HG02938 (cell line): ENCODE results near the gene HOXA6.

Experiments
- ATAC-seq: cut with Tn5 transposase; IDR thresholded peaks from one replicate; pipeline ENCODE4 v1.9.1; 2021; ENCODE audit warnings: mild to moderate bottlenecking, moderate library complexity; ENCODE audit not compliant: unreplicated experiment

Gene HOXA6

DNA sequence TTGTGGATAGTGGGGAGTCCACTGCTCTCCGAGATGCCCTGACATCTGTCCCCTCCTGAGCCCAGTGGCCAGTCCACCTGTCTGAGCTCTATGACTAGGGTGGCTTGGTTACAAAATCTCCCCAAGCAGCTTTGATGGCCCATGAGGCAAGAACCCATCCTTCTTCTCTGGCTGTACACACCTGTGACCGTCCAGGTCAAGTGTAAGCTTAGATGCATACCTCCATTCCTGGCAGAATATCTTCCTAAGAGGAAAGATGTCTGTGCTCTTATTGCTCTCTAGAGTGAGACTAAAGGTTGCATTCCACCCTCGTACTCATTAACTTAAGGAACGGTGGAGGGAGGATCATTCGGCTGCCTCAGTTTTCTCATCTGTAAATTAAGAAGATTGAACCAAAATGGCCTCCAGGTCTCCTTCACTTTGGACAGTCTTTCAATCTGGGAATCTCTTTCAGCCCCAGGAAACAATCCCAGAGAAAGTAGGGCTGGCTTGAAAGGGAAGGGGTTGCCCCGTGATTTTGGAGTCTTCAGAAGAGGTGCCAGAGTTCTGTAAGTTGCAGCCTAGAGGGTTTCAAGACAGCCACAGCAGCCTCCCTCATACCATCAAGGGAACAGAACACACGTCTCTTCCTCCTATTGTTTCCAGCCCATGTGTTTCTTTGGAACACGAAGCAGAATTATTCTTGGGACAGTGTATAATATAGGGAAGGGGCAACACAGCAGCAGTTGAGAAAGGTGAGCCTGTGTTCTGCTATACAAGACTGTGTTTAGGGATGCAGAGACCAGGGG lies 22.5 kb downstream of the HOXA6 start:
- no peak for ATAC-seq

DNA sequence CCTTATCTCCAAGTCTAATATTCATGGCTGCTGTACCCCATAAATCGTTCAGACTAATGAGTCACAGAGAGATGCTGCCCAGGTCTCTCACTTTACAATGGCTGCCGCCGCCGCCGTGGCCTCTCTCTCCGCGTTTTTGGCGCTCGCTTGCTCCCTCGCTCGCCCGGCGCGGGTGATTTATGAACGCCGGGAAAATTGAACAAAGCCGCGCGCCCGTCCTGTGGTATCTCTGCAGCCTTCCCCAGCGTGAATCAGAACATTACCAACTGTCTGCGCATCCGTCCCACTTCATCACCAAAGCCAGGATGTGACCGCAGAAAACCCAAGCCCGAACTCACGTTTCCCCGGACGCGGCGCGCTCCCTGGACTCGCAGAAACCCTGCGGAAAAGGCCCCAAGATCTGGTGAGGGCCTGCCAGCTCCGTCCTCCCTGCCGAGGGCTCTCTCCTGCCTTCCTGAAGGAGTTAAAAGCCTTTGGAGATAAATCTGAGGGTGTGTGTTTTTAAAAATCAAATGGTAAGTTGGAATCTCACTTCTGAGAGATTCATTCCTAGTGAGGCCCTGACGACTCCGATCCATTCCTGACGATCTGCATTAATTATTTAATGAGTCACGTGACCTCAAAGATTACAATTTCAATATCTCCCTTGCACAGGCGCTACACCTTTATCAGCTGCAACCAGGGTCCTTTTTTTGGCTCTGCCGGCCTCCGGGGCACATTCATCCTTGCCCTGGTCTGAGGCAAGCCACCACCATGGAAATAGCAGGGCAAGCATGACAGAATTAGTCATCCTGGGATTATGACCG lies 23.3 kb downstream of the HOXA6 start:
- no peak for ATAC-seq

DNA sequence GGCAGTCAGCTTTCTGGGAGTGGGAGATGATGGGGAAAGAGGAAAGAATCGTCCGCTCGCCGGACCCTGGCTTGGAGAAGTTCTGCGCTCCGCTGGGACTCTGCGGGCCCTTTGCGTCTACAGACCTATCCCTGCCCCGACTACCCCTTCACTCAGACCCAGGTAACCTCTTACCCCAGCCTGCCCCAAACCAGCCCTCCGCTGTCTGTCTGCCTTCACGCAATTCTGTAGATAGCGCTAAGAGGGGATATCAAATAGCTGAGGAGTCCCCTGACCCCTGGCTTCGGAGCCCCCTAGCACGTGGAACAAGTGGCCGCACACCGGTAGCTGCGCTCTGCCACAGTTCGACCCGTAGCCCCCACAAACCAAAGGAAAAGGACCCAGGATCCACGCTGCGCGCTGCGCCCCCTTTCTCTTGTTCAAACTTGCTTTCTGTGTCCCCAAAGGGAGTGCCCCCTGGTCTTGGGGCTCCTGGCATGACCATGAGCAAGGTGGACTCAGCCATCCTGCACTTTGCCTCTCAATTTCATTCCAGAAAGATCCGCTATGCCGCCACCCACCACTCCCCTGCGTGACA lies 24.0 kb downstream of the HOXA6 start:
- no peak for ATAC-seq

DNA sequence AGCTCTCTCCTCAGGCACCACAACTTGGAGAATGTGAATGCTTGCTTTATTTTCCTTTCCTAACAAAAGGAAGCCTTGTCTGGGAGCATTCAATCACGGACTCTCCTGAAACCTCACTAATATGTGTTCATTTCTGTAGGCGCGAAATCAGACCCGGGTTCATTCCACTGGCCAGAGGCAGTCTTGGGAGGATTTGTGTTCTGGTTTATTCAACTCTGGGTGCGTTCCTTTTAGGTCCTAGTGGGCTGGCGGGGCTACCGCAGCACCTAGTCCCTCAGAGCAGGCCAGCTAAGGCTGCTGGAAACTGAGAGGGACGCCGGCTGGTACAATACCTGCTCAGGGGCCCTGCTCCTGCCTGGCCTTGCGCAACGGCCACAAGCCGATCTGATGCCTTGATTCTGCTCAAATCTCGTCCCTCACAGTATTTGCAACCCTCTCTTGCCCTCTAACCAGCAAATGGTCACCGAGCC lies 24.5 kb downstream of the HOXA6 start:
- no peak for ATAC-seq

DNA sequence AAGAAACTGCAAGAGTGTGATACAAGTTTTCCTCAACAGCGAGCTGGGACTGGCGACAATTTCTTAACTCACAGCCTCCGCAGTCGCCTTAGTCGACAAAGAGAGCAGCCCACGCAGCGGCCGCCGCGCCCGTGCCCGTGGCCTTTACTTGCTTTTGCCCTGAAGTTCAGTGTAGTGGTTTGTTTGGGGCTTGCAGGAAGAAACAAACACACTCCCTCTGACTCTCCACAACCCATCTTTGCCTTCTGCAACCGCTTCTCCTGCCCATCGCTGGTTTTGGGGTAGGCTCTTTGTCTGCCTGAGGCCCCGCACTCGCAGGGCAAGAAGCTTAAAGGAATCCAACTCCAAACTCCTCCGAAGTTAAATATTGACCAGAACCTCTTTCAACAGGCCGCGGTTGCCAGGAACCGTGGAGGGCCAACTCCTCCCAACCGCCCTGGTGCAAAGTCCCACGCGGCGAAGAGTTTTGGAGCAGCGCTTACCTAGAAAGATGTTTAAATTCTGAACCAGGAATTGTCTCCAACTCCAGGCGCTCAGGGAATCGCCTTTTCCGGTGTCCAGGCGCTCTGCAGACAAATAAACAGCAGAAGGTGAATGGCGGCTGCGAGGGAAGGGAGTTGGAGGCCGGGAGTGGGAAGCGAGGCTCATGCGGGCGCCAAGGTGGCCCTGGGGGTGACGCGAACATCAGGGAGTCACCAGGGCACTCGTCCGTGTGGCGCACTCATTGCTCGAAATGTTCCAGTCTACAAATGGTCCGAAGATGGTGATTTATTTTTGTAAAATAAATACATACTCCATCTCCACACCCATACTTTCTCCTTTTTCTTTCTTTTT lies 25.3 kb downstream of the HOXA6 start:
- no peak for ATAC-seq

DNA sequence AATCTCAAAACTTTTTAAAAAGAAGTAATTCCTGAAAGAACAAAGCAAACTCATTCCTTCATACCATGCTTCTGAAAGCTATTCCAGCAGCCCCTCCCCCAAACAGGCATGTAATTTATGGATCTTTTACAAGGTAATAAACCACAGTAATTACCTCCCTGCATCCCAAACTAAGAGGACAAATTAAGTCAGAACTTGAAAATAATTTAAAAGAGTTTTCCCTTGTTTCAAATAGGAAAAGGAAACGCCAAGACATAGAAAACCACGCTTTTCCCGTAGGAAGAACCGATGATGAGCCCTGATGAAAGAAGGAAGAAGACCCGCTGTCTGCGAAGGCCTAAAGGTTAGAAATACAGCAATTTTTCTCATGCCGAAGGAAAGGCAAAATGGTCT lies 25.9 kb downstream of the HOXA6 start:
- ATAC-seq, result no peak

DNA sequence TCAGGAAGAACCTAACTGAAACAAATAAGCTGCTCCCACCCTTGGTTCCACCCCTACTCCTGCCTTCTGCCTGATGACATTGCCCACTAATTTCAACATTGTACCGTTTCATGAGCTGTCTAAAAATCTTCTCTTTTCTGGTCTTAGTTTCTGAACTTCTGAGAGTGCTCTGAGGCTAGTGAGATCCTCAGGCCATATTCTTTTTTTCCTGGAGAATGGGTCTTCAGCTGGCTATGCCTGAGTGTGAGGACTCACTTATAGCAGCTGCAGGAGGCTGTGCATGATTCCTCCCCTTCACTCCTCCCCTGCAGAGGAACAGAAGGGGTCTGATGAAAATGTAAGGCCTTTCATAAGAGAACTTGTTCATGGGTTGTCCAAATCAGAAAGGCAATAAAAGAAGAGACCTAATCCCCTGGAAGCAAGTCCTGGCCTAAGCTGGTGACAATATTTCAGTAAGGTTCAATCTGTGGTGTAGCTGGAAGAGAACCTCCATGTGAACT lies 28.1 kb downstream of the HOXA6 start:
- no peak for ATAC-seq

DNA sequence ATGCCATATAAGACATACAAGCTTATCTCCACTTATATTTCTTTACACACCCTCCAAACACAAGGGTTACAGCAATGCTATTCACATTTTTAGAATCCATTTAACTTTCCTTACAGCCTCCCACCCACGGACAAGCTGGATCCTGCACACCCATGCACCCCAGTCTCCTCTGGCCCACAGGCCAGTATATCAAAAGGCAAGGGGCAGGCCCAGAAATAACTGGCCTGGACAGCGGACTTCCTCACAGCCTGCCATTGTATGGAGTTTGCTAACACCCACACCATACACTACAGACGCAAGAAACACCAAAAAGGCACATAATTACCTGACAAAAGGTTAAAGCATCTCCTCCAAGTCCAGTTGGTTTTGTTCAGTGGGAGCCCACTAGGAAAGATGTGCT lies 29.0 kb downstream of the HOXA6 start:
- no peak for ATAC-seq

DNA sequence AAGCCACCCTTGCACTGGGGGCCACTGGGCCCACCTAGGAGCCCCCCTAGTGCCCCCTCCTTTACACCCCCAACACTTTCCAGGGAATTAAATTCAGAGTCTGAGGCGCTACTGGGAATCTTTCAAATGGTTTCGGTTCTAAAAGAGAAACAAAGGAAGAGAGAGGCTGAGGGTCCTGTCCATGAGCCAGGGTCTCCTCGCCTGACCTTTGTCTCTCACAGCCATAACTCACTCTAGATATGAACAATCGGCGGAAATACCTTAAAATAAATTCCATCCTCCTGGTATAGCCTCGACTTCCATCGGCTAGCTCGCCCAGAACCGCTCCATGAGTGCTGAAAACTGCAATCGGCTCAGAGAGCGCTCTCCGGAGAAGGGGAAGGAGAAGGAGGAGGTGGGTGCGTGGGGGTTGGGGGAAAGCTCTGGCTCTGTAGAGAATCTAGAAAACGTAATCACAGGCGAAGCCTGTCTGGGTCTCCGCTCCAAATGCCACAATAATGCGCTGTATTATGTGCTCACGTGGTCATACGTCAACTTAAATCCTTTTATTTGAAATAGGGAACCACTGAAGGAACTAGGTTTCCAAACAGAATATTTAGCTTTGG lies 29.6 kb downstream of the HOXA6 start:
- no peak for ATAC-seq

DNA sequence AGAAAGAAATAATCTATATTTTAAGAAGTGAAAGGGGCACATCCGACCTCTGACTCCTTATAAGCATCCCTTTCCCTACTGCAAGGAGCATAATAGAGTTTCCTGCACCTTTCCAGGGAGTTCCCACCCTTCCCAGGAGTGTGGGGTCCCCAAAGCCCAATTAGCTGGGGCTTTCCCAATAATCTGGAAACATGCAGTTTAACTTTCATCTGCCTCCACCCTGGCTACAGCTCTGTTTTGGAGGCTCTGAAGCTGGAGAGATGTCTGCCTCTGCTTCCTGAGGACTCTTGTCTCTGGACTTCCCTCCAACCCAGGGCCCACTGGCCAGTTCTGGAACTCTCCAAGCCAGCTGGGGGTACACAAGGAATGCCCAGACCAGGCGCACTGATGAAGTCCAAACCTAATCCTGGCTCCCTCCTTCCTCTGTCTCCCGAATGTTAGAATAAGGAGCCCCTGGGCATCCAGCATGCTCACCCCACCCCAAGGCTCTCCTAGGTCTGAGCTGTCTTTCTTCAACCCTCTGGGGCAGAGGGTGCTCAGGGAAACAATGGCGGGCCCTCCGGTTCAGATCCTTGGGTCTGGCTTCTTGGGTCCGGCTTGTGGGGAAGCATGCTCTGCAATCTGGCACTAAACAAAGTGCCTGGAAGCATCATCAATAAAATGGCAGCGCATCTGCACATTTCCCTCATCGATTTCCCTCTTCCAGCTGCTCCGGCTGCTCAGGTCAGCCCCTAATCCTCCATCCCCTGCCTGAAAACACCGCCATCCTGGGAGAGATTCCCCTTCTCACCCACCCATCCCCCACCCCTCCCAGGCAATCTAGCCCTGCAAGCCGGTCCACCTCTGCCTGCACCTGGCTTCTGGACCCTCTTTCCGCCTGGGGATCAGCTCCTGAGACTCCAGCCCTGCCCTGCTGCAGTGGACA lies 30.4 kb downstream of the HOXA6 start:
- no peak for ATAC-seq

DNA sequence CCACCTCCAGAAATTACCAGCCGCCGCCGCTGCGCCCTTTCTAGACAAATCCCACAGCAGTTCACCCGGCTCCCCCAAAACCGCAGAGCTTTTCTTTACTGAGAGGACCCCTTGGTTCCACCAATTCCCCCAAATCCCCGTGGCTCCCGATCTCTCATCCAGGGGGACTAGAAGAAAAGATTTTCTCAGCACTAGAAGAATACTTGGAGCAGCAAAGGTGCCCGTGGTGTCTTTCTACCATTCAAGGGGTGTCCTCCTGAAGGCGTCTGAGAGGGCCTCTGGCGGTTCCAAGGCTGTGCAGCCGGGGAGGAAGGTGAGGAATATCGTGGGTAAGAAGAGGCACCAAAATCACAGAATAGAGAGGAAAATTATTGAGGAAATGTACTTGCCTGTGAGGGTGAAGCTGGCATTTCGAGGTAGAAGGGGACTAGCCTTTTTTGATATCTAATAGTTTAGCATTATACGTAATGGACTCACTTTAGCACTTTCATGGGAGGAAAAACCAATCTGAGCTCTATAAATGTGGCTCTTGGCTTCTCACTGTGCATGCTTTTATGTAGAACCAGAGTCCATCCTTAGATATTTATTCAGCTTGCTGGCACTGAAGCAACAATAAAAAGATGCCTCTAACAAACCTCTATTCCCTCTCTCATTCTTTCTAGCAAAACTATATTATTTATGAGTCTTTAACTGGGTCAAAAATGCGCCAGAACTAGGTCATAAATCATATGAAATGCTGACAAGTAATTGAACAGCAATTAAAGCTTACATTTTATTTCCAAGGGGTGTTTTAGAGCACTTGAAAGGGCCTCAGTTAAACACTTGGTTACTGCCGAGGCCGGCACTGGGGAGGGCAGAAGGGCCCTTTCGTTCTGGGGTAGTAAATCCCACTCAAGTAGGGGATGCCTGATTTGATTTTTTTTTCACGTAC lies 31.3 kb downstream of the HOXA6 start:
- ATAC-seq, result no peak

DNA sequence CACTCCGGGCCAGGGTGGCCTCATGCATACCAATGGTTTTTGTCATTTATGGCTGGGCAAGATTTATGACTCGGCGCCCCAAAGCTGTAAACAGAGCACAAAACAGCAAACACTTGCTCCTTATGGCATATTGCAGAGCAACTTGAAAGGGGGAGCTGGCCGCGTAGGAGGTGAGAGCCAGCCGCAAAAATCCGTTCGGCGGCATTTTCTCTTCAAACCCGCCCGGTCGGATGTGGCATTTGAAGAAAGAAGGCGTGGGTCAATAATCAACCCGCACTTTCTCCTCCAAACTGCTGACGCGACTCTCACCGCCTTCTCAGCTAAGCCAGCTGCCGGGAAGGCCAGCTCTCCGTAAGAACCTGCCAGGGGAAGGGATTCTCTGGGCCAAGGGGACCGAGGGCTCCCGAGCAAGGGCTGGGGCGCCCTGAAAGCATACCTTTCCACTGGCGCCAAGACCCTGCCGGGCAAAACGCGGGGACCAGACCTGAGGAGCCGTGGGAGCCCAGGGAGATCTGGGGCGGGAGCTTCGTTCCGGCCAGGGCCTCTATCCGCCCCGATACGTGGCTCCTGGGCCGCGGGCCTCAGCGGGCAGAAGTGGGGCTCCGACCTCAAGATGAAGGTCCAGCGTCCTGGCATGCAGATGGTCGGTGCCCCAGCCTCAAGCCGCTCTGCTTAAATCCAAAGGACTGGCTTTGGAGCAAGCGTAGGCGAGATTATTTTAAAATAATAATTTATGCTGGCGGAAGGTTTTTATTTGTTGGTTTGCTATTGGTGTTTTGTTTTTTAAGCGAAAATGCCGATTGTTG lies 32.1 kb downstream of the HOXA6 start:
- no peak for ATAC-seq

DNA sequence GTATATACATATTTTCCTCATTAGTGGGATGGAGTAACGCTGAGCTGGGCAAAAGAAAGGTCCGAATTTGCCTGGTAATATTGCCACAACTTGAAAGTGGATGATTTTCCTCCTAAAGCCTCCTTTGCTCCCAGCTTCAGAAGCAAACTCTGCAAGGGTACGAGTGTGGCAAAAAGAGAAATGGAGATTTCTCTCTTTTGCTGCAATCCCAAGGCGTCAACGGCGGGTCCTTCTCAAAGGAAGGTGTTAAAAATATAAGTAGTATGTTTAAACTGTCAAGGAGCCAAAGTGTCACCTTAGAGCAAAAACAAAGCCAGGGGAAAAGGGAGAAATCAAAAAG lies 32.7 kb downstream of the HOXA6 start:
- ATAC-seq, result no peak

DNA sequence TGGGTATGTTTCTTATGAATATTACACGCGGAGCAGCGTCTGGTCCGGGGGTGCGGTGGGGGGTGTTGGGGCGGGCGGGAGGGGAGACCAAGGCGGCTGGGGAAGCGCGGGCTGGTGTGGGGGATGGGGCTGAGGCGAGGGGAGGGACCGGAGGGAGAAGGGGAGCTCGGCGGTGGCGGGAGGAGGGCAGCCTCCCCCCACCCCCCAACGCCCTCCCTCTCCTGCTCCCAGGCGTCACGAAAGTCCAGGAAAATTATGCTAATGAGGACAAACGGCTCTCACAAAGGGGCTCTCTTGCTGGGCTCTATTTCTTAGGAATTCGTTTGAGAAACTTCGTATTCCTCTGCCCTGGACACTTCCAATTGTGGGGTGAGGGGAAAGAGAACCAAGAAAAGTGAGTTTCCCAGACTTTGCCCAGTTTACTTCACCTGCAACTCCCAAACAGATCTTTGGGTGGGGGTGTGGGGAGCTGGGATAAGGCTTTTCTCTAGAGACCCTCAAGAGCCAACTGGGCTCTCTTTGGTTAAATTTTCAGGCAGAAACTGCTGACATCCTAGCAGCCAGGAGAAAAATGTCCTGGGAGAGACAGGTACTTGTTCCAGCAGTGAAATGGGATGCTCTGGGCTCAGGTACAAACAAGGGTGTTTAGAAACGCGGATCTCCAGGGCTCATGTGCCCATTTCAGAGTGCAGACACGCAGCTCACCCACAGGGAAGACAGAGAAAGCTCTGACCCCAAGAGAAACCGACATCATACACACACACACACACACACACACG lies 33.4 kb downstream of the HOXA6 start:
- ATAC-seq, result no peak

DNA sequence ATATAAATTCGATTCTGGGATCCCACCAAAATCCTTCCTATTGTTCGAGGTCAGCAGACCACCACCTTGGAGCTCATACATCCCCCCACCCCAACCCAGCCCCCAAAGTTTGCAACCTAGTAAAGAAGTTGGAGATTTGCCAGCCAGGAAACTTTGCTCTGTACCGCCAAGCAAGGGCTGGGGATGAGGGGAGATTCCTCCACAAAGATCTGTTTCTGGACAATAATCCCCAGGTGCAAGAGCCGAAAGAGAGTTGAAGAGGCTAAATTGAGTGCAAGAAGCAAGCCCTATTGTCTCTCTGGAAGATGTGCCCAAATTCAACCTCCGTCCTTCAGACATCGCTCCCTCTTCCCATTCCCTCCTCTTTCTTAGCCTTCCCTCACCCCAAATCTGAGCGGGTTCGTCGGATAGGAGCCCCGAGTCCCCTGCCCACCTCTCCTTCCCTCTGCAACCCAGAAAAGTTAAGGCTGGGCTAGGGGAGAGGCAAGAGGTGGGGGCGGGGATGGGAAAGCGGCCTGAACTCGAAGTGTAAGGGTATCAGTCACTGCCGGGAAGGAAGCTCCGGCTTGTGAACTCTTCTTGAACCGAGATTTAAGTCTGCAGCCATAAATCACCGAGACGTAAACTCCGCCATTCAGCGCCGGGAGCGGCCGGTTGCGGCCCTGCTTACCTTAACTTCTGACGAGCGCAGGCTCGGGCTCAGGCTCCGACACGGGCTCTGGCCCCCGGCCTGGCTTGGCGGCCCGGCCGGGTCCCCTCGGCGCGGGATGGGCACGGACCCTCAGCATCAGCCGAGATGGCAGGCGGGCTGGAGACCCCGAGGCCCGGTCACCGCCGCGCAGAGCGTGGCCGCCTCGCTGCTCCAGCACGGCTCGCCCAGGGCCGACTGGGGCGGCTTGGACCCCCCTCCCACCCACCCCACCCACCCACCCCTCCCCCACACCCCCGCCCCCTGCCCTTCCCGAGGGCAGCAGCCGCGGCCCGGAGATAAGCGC lies 34.3 kb downstream of the HOXA6 start:
- ATAC-seq, result no peak

DNA sequence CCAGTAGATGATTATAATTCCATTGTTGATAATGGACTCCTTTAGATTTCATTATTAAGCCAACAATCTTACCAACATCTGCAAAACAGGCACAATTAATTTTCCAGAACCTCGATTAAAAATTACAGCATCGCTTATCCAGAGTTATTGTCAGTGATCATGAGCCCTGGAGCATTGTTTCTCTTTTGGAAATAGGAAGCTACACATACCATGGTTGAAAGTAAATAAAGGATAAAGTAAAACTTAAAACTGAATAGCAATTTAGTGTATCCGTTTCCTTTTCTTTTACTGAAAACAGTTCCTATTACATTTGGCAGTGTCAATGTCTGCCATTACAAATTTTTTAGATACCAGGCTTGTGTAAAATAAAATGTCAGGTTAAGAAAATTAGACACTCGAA lies 35.2 kb downstream of the HOXA6 start:
- ATAC-seq, result no peak
